Subcutaneous abdominal adipose tissue (tissue), 5 donors: ENCODE results near the gene CES5A.
"Not testable (repeated sequence)": the region's sequence is repeated elsewhere in the genome, so short reads cannot be mapped to it uniquely, and the experiment has no call there.

Experiments
- H3K27ac ChIP-seq: one replicate; pipeline ENCODE4 v1.7.0; 2013; ENCODE audit warnings: low read depth, mild to moderate bottlenecking, inconsistent platforms, low read length, moderate library complexity
- H3K27me3 ChIP-seq, 5 donors: one replicate each; pipeline ENCODE4 v1.7.0; 2013; ENCODE audit warnings: low read length in 5 of 5, inconsistent platforms in 1 of 5; ENCODE audit not compliant: control insufficient read depth in 5 of 5, insufficient read depth in 4 of 5
- H3K36me3 ChIP-seq, 5 donors: one replicate each; pipeline ENCODE4 v1.7.0; 2013; ENCODE audit warnings: low read length in 5 of 5; ENCODE audit not compliant: control insufficient read depth in 5 of 5, insufficient read depth in 5 of 5
- H3K4me1 ChIP-seq, 5 donors: one replicate each; pipeline ENCODE4 v1.7.0; 2013; ENCODE audit warnings: low read length in 5 of 5, mild to moderate bottlenecking in 3 of 5, moderate library complexity in 1 of 5; ENCODE audit not compliant: control insufficient read depth in 5 of 5, insufficient read depth in 5 of 5
- H3K4me3 ChIP-seq, 5 donors: one replicate each; pipeline ENCODE4 v1.7.0; 2013; ENCODE audit warnings: low read length in 5 of 5, low read depth in 1 of 5
- H3K9ac ChIP-seq, 5 donors: one replicate each; pipeline ENCODE4 v1.7.0; 2013; ENCODE audit warnings: low read length in 5 of 5, mild to moderate bottlenecking in 4 of 5, moderate library complexity in 3 of 5
- H3K9me3 ChIP-seq, 5 donors: one replicate each; pipeline ENCODE4 v1.7.0; 2013; ENCODE audit warnings: low read length in 5 of 5; ENCODE audit not compliant: control insufficient read depth in 5 of 5
- donor health status: healthy.
- donor health status: healthy.
- donor health status: healthy.
- donor health status: healthy.
- donor health status: healthy.

The CES5A gene

GRCh38 chr16:55820615-55821014 lies 54.6 kb downstream of the CES5A start:
- no peaks in the 10 kb centered on the region for H3K9me3 ChIP-seq
- peaks cover 0 to 3% (median 0%) of the 10 kb centered on the region in 5 donors for H3K27me3 ChIP-seq
- peaks cover 0 to 4% (median 0%) of the 10 kb centered on the region in 5 donors for H3K4me1 ChIP-seq
- H3K27ac ChIP-seq: no peak overlapping the region
- H3K9ac ChIP-seq: no peak overlapping the region
- peaks cover 9 to 63% (median 57%) of the 10 kb centered on the region in 5 donors for H3K36me3 ChIP-seq
- no peak overlapping the region for H3K4me3 ChIP-seq

GRCh38 chr16:55817236-55817912 lies 57.8 kb downstream of the CES5A start:
- Histone ChIP-seq H3K27me3 (peaks cover 0 to 3% (median 0%) of the 10 kb centered on the region in 5 donors), H3K9me3 (no peaks in the 10 kb centered on the region), H3K4me1 (peaks cover 0 to 4% (median 0%) of the 10 kb centered on the region in 5 donors), H3K27ac (no peak overlapping the region), H3K4me3 (no peak overlapping the region), H3K9ac (no peak overlapping the region), H3K36me3 (peaks cover 9 to 63% (median 51%) of the 10 kb centered on the region in 5 donors)

- not testable (repeated sequence) for H3K9me3 ChIP-seq, H3K27me3 ChIP-seq, H3K9ac ChIP-seq, H3K4me1 ChIP-seq, H3K27ac ChIP-seq, H3K4me3 ChIP-seq
- H3K36me3 ChIP-seq: peaks cover 6 to 56% (median 44%) of the 10 kb centered on the region in 5 donors
Measured at GRCh38 chr16:55816222-55816621, 59.0 kb downstream of the CES5A start.

GRCh38 chr16:55815320-55815719 lies 59.9 kb downstream of the CES5A start:
- Histone ChIP-seq H3K4me3 (no peak overlapping the region), H3K9ac (no peak overlapping the region), H3K36me3 (peaks cover 6 to 55% (median 34%) of the 10 kb centered on the region in 5 donors), H3K9me3 (no peaks in the 10 kb centered on the region), H3K27me3 (no peaks in the 10 kb centered on the region), H3K4me1 (peaks cover 0 to 4% (median 0%) of the 10 kb centered on the region in 5 donors), H3K27ac (no peak overlapping the region)

GRCh38 chr16:55814174-55814573 lies 61.0 kb downstream of the CES5A start:
- H3K36me3 ChIP-seq: peaks cover 5 to 58% (median 31%) of the 10 kb centered on the region in 5 donors
- H3K4me1 ChIP-seq, H3K27ac ChIP-seq, H3K9me3 ChIP-seq, H3K9ac ChIP-seq, H3K4me3 ChIP-seq, H3K27me3 ChIP-seq: not testable (repeated sequence)

GRCh38 chr16:55813730-55814129 lies 61.4 kb downstream of the CES5A start:
- H3K9ac ChIP-seq, H3K9me3 ChIP-seq, H3K27me3 ChIP-seq, H3K27ac ChIP-seq, H3K4me3 ChIP-seq, H3K4me1 ChIP-seq: not testable (repeated sequence)
- peaks cover under 1 to 59% (median 32%) of the 10 kb centered on the region in 5 donors for H3K36me3 ChIP-seq

GRCh38 chr16:55812951-55813350 lies 62.2 kb downstream of the CES5A start:
- no peaks in the 10 kb centered on the region for H3K9me3 ChIP-seq
- peaks cover 0 to 4% (median 0%) of the 10 kb centered on the region in 5 donors for H3K4me1 ChIP-seq
- H3K36me3 ChIP-seq: peaks cover 4 to 57% (median 32%) of the 10 kb centered on the region in 5 donors
- H3K27ac ChIP-seq: no peak overlapping the region
- no peaks in the 10 kb centered on the region for H3K27me3 ChIP-seq
- H3K9ac ChIP-seq: no peak overlapping the region
- H3K4me3 ChIP-seq: no peak overlapping the region

GRCh38 chr16:55811811-55812210 lies 63.4 kb downstream of the CES5A start:
- Histone ChIP-seq H3K9ac (no peak overlapping the region), H3K36me3 (peaks cover 4 to 45% (median 25%) of the 10 kb centered on the region in 5 donors), H3K27ac (no peak overlapping the region), H3K4me1 (peaks cover 0 to 4% (median 0%) of the 10 kb centered on the region in 5 donors), H3K9me3 (no peaks in the 10 kb centered on the region), H3K4me3 (no peak overlapping the region), H3K27me3 (no peaks in the 10 kb centered on the region)

- Histone ChIP-seq H3K4me1 (no peaks in the 10 kb centered on the region), H3K36me3 (peaks cover 4 to 43% (median 24%) of the 10 kb centered on the region in 5 donors), H3K27me3 (no peaks in the 10 kb centered on the region), H3K9ac (no peak overlapping the region), H3K27ac (no peak overlapping the region), H3K4me3 (no peak overlapping the region), H3K9me3 (no peaks in the 10 kb centered on the region)
Measured at GRCh38 chr16:55810451-55810961, 64.7 kb downstream of the CES5A start.

GRCh38 chr16:55809851-55810250 lies 65.3 kb downstream of the CES5A start:
- Histone ChIP-seq H3K4me1 (no peaks in the 10 kb centered on the region), H3K4me3 (no peak overlapping the region), H3K27ac (no peak overlapping the region), H3K27me3 (no peaks in the 10 kb centered on the region), H3K9ac (no peak overlapping the region), H3K36me3 (peaks cover 2 to 38% (median 18%) of the 10 kb centered on the region in 5 donors), H3K9me3 (no peaks in the 10 kb centered on the region)
